ENCODE measurements around the gene PPP1R7.

- no peak for TF ChIP-seq EZH2phosphoT487 (IDR thresholded peaks at IDR 0.05; ENCODE audit: insufficient read depth, low read depth)
- no peak for TF ChIP-seq EZH2 (IDR thresholded peaks at IDR 0.05; ENCODE audit: insufficient read depth, poor library complexity, severe bottlenecking)
Observed at GRCh38 chr2:241142593-241142992, 7.7 kb upstream of the PPP1R7 start.

Data from GM23248 (cell line).